CD4-positive, alpha-beta T cell treated with Interleukin-4 for 1 hour (primary cell): ENCODE measurements around the gene HMSD.
"Not testable (repeated sequence)": the region's sequence is repeated elsewhere in the genome, so short reads cannot be mapped to it uniquely, and the experiment has no call there.

Experiments used
- DNase-seq, 2 donors: peaks; one replicate each; pipeline ENCODE4 v3.0.0-alpha.2; 2020 to 2022

The HMSD gene

GRCh38 chr18:63949068-63949737 is at the start of gene HMSD:
TSS of gene HMSD (plus strand) at chr18:63949301. CDS start at chr18:63953456, 4,155 bp downstream.
- DNase-seq, result peak; percentile 51 to 61

DNA sequence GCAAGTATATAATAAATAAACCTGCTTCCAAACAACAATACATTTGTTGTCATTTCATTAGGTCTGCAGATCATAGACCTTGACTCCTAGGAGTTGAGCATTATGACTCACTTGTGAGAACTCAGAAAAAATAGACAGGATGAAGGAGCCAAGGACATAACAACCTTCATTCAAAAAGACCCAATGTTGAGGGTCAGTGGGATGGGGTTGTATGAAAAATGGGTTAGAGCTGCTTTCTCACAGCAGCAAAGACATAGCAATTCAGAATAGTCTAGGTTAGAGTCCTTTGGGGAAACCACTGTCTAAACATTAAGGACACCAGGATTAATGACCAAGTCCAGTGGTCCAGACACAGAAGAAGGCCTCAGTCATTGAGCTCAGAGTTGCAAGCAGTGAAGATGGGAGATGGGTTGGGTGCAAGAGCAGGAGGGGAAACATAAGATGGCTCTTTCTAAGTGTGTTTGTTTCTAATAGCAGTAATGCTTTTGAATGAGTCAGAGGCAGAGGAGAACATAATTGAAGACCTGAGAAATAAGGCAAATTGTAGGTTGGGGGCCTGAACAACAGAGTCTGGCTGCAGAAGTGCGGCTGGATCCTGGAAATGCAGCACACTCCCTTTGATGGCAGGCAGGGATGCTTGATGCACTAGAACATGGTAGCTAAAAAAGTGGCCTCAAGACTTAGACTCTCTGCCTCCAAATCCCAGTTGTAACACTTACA is 45.1 kb upstream of the HMSD start:
- DNase-seq, result no peak

DNA sequence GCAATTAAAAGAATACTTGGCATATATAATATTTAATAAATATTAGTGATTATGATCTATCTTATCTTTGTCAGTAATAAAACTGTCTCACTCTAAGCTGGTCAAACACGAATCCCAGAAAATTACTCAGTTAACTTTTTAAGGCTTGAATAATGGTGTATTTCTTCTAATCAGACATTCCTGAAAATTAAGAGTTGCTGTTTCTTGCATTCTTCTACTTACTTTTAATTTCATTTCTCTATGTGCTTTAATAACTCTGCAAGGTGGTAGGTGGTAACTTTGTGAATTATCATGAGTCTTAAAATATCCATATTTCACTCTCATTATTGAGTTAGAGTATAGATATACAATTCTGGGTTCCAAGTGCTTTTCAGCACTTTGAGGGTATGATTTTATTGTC is 44.4 kb upstream of the HMSD start:
- no peak for DNase-seq

DNA sequence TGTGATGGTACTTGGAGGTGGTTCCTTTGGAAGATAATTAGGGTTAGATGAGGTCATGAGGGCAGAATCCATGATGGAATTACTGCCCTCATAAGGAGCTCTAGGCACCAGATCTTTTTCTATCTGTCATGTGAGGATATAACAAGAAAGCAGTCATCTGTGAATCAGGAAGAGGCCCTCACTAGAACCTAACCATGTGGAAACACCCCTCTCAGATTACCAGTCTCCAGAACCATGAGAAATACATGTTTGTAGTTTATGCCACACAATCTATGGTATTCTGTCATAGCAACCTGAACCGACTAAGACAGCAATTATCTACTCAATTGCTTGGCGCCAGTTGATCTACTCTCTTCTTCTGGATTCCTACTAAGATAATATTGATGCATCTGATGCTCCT is 43.7 kb upstream of the HMSD start:
- DNase-seq, result no peak

DNA sequence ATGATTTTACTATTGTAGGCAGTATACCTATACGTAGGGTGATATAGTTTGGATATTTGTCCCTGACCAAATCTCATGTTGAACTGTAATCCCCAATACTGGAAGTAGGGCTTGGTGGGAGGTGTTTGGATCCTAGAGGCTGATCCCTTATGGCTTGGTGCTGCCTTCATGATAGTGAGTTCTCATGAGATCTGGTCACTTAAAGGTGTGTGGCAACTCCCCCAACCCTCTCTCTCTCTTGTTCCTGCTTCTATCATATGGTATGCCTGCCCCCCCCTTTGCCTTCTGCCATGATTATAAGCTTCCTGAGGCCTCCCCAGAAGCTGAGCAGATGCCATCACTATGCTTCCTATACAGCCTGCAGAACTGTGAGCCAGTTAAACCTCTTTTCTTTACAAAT is 43.0 kb upstream of the HMSD start:
- DNase-seq, result no peak

GRCh38 chr18:63907664-63908063 is 41.4 kb upstream of the HMSD start, which contains the start of gene SERPINB10:
TSS of gene SERPINB10 (plus strand) at chr18:63907958. CDS start at chr18:63915511, 7,553 bp downstream.
- DNase-seq, result no peak

- DNase-seq, result no peak
These were observed 40.2 kb upstream of the HMSD start for GRCh38 chr18:63908858-63909257.

DNA sequence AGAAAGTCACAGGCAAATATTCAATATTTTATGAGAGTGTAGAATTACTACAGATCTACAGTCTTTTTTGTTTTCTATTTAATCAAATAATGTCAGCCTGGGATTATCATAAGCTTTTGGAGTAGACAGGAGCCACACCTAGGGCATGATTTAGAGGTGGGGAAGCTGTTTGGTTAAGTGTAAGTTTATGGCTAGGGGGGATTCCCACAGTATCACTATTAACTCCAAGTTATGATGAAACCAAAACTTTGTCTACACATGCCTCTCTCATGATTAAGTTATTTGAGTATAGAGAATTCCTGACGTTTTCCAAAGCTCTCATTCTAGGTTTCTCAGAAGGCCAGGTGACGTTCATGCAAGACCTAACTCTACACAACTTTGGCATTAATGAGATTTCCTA is 39.2 kb upstream of the HMSD start:
- DNase-seq, result no peak

- DNase-seq, result no peak
These were observed 31.3 kb upstream of the HMSD start for GRCh38 chr18:63917817-63918216.

DNA sequence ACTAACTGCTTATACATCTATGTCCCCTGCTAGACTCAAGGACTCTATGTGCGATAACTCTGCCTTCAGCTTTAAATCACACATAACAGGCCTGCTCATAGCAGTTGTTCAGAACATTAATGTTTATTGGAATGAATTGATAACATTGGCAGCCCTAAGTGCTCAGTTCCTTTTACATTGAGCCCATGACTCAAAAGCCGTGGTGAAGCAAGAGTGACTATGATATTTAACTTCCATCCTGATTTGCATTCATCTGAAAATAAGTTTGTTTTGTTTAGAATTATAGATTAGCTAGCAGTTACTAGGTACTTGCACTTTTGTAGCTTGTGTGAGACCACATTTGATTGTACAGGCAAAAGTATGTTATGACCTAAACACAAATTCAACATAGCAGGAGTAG is 27.1 kb upstream of the HMSD start:
- no peak for DNase-seq

- DNase-seq, result no peak
These were observed 24.6 kb upstream of the HMSD start for GRCh38 chr18:63924551-63924950.

DNA sequence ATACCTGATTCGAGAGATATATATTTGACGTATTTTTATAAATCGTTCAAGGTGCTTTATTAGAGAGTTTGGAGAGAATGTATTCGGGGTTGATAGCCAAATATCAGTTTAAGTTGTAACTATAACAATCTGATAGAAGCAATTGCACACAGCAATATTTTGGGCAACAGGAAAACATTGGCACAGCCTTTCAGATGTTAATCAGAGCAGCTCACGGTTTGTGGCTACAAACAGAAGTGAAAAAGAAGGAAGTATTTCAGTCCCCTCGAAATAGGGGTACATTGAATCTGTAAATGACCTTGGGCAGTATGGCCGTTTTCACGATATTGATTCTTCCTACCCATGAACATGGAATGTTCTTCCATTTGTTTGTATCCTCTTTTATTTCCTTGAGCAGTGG is 20.8 kb upstream of the HMSD start:
- no peak for DNase-seq

GRCh38 chr18:63929369-63929768 is 19.7 kb upstream of the HMSD start:
- DNase-seq, result not testable (repeated sequence)

GRCh38 chr18:63930773-63931354 is 18.2 kb upstream of the HMSD start:
- DNase-seq, result no peak

DNA sequence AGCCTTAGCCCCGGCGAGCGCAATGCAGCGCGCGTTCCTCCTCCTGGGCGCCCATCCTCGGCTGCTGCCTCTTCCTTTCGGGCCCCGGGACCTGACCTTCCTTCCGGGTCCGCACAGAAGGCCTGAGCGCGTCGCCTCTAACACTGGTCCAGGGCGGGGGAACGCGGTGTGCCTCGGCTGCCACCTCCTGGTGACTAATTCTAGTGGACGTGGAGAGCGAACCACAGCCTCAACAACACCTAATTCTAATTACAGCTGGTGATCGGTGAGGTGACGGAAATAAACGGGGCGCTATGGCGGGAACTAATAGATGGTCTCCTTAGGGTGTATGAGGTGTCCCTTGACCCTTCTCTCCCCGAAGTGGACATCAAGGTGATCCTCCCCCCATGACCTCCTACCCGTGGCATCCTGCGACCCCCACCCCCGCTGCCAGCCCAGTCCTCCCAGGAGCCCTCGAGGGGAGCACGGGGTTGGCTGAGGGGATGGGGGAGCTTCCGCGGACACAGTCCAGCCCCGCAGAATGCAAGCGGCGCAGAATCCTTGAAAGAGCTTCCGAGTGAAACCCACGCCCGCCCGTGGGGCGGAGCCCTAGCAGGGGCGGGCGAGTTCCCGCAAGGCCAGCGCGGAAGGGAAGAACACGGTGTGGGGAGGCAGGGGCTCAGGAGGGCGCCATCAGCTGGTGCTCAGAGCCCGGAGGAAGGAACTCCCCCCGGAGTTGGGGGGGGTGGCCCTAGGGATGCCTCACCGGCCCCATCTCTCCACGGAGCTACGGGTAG is 12.8 kb upstream of the HMSD start:
- DNase-seq, result peak; percentile 63 to 77

GRCh38 chr18:63936932-63937393 is 12.1 kb upstream of the HMSD start:
- no peak for DNase-seq

GRCh38 chr18:63940008-63940407 is 9.1 kb upstream of the HMSD start:
- no peak for DNase-seq

GRCh38 chr18:63940543-63941050 is 8.5 kb upstream of the HMSD start:
- not testable (repeated sequence) for DNase-seq

DNA sequence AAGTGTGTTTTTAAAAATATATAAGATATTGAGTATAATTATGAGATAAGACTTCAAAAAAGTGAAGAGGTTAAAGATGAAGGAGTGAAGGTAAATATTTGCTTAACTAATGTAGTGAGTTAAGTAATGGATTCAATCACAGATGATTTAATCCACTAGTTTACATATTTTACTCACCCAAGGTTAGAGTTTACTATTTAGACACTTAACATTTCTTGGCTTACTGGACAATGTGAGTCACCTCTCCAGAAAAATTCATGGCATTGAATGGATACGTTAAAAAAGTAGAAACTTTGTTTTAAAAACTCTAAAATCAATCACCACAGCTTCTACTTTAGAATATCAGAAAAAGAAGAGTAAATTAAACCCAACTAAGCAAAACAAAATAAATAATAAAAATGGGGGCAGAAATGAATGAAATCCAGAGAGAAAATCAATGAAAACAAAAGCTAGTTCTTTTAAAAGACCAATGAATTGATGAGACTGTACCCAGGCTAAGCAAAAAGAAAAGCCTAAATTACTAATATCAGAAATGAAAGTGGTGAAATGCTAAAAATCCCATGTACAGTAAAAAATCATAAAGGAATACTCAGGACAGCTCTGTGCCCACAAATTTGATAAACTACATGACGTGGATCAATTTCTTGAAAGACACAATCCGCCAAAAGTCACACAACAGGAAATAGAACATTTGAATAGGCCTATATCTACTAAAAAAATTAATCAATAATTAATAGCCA is 1.9 kb upstream of the HMSD start:
- no peak for DNase-seq

DNA sequence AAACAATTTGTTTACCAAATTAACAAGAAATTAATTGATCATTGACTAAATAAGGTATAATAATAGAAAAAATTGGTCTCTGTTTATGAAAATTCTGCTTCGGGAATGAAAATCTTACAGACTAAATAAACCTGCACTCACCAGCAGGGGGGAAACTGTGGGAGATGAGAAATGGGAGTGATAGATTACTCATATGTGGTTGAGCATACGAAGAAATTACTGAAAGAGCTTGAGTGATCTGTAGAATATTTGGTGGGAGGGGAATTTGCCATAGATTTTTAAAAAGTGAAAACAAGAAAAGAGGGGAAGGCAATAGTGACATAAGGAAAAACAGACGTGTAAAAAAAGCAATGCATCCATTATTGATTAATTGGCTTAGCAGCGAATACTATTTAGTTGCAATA is 2.2 kb downstream of the HMSD start:
- DNase-seq, result no peak

GRCh38 chr18:63953811-63954210 is 4.7 kb downstream of the HMSD start:
- DNase-seq, result no peak

DNA sequence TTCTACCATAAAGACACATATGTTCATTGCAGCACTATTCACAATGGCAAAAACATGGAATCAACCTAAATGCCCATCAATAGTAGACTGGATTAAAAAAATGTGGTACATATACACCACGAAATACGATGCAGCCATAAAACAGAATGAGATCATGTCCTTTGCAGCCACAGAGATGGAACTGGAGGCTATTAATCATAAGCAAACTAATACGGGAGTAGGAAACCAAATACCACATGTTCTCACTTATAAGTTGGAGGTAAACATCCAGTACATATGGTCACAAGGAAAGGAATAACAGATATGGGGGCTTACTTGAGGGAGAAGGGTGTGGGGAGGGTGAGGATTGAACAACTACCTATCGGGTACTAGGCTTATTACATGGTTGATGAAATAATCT is 7.7 kb downstream of the HMSD start:
- no peak for DNase-seq
